ENCODE data around the gene ZNF667.

The ZNF667 gene

DNA sequence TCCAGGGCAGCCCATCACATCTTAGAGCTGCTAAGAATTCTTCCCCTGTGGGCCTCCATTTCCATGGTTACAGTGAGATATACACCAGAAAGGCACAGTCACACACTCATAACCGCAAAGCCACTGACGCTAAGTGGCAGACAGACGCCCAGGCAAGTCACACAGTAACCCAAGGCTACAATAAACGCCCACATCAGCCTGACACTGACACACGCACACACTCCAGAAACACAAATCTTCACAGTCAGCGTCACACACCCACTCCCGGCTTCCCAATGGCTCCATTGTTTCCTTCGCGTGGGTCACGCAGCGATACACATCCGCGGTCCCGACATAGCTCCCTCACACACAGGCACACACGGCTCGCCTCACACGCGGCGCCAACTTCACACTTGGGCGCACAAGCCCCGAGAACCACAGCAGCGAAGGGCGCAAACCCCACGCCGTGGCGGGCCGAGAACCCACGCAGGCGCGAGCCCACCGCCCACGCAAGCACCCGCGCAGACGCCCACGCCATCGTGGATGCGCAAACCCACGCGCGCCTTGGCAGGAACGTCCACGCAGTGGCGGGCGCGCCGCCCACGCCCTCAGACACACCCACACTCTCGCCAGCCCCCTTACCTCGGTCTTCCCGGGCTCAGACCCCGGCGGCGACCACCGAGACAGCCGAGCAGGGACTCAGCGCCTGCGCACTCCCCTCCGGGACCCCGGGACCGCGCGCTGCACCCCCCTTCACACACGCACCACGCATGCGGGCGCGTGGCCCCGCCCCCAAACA is at the start of gene ZNF667:
Gene ZNF667 (minus strand): TSS at position 695 of the 778 bp plus-strand sequence. CDS start 14,975 bp downstream, outside the sequence.
- DNase-seq (ENCODE audit: low read depth) = no peak

DNA sequence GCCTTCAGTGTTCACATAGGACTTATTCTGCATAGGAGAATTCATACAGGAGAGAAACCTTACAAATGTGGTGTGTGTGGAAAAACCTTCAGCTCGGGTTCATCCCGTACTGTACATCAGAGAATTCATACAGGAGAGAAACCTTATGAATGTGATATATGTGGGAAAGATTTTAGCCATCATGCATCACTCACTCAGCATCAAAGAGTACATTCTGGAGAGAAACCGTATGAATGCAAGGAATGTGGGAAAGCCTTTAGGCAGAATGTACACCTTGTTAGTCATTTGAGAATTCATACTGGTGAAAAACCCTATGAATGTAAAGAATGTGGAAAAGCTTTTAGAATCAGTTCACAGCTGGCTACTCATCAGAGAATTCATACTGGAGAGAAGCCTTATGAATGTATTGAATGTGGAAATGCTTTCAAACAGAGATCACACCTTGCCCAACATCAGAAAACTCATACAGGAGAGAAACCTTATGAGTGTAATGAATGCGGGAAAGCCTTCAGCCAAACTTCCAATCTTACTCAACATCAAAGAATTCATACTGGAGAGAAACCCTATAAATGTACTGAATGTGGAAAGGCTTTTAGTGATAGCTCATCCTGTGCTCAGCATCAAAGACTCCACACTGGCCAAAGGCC is 48.2 kb upstream of the ZNF667 start:
- no peak for DNase-seq (ENCODE audit: low read depth)

DNA sequence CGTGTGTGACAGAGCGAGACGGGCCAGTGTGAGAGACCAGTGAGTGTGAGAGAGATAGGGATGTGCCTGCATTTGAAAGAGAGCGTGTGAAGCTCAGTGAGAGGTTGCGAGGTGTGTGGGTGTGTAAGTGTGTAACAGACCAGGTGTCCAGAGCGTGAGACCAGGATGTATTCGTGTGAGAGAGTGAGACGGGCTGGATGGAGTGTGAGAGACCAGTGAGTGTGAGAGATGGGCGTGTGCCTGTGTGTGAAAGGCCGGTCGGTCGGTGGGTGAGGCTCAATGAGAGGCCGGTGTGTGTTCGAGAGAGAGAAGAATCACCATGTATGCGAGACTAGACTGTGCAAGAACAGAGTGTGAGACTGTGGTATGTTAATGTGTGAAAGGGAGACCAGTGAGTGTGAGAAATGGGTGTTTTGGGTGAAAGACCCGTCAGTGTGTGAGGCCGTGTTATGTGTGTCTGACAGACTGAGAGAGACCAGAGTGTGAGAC is 31.2 kb upstream of the ZNF667 start:
- no peak for DNase-seq (ENCODE audit: low read depth)

DNA sequence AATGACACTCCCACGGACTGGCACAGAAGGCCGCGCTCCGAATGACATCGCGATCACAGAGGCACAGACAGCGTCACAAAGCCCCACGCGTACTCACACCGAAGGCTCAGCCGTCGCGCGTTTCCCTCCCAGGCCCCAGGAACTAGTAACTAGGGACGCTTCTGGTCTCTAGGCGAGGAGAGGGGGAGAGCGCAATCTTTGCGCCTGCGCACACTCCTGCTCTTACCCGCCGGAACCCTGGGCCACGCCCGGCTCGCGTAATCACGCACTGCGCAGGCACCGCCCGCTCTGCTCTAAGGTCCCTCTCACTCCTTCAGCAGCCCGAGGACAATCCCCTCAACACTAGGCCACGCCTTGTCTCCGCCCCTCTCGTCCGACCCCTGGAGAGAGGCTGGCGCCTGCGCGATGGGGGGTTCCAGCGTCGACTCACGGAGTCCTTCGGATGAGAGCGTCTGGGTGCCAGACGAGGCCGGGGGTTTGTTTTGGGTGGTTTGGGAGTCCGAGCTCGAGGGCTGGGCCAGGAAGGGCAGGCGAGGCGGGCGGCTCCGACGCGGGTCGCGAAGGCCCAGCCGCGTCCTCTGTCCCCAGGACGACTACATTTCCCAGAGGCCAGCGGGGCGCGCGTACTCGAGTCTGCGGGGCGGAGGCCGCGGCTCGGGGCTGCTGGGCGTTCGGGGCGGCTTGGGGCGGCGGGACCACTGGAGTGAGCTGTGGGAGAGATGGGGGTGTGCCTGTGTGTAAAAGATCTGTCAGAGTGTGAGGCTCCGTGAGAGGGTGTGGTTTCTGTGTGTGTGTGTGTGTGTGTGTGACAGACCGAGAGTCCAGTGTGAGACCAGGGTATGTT is 30.5 kb upstream of the ZNF667 start, which contains the start of gene ZNF471:
Gene ZNF471 (plus strand): TSS at position 410 of the 844 bp plus-strand sequence. CDS start 3,717 bp downstream, outside the sequence.
- peak; percentile 65 for DNase-seq (ENCODE audit: low read depth)

DNA sequence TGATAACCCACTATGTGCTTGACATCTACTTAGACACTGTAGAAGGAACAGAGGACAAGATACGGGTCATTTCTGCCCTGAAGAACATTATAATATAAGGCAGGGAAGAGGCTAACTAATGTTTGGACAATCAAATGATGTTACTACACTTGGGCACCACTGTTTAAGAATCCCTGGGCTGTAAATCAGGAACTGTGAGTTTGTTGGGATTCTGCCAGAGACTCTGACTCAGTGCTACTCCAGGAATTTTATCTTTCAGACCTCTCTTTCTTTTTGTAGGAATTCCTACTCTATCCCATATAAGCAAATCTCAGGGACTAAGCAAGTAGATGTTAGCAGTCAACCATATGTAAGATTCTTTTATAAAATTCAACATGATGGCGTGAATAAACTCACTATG is 27.4 kb upstream of the ZNF667 start:
- no peak for DNase-seq (ENCODE audit: low read depth)

DNA sequence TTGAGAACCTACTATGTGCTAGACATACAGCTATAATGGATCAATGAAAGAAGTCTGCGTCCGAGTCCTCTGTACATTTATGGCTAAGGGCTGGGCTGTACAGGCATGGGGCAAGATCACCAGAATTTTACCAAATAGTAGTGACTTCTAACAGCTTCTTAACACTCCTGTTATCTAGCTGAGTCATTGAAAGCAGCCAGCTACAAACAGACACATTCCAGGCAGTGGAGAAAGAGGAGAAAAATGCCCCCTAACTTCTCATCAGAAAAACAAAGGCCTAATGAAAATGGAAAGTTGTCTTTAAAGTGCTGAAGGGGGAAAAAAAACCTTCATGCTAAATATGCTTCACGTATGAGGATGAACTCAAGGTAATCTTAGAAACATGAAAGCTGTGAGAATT is 14.3 kb upstream of the ZNF667 start:
- no peak for DNase-seq (ENCODE audit: low read depth)

DNA sequence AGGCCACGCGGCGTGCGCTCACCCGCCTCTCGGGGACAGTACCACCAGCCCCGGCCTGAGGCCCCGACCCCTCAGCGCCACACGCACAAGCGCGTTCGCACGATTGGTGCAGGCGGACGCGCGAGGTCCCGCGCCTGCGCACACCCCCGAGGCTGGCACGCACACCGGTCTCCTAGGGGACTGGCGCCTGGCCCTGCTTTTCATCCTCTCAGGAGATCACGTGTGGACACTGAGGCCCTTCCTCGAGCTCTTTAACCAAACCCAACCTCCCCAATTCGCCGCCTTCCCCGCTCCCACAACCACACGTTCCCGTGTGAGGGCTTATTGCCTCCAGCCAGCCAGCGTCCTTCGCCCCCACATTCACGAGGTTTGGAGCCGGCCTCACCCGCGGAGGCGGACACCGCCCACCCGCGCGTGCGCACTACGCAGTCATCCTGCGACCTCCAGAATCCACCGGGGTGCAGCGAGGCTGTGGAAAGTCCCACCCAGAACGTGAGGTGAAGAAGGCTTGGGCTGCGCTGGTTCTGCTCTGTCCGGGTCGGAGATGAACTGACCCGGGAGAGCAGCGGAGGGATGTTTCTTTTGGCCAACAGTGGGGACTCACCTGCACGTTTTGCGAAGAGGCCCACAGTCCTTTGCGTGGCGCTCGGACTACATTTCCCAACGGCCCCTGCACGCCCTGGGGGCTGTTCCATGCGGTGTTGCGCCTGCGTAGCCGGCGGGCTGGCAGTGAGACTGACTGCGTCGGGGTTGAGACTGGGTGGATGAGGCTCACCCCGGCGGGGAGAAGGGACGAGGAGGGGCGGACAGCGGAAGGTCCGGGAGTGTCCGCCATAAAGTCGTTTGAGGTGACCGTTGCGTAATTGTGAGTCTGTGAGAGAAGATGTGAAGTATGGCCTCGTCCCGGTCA is 539 bp upstream of the ZNF667 start:
- no peak for DNase-seq (ENCODE audit: low read depth)

DNA sequence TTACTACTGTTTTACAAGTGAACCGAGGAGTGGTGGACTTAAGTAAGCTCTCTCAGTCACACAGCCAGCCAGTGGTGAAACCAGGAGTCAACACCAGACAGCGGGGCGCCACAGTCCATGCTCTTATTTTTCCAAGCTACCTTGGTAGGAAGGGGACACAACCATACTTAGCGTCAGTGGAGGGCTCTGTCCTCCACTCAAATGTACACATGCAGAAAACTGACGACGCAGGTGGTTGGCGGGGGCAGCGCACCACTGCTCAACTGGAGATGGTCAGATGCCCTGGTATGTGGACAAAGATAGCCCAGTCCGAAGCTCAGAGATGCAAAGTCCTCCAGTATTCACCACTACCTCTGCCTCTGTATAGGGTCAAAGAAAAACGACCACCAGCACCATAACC is 1.1 kb downstream of the ZNF667 start:
- no peak for DNase-seq (ENCODE audit: low read depth)

DNA sequence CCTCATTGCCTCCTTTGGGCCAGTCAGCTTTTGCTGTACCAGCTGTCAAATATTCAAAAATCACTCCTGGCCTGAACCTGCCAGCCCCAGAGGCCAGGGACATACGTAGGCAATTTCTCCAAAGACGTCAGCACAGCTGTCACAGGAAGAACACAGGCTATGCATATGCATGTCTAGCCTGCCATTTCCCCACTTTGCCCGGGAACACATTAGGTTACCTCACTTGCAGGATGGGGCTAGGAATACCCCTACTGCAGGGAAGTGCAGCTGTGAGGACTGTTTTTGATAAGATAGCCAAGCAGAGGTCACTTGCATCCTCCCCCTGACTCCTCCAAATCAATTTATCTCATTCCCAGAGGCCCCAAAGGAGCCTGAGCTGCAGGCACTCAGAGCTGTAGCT is 2.8 kb downstream of the ZNF667 start:
- no peak for DNase-seq (ENCODE audit: low read depth)

DNA sequence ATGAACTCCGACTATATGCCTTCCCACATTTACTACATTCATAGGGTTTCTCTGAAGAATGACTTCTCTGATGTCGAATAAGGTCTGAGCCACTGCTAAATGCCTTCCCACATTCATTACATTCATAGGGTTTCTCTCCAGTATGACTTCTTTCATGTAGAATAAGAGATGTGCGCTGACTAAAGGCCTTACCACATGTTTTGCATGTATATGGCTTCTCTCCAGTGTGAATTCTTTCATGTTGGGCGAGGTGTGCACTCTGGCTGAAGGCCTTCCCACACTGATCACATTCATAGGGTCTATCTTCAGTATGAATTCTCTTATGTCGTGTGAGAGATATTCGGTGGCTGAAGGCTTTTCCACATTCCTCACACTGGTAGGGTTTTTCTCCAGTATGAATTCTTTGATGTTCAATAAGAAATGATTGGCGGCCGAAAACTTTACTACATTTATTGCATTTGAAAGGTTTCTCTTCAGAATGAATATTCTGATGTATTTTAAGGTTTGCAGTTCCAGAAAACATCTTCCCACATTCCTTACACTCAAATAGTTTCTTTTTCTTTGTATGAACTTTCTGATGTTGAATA is 35.8 kb downstream of the ZNF667 start:
- DNase-seq (ENCODE audit: low read depth) = no peak

DNA sequence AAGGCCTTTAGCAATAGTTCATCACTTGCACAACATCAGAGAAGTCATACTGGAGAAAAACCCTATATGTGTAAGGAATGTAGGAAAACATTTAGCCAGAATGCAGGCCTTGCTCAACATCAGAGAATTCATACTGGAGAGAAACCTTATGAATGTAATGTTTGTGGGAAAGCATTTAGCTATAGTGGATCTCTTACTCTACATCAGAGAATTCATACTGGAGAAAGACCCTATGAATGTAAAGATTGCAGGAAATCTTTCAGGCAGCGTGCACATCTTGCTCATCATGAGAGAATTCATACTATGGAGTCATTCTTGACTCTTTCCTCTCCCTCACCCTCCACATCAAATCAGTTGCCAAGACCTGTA is 53.2 kb downstream of the ZNF667 start:
- no peak for DNase-seq (ENCODE audit: low read depth)

DNA sequence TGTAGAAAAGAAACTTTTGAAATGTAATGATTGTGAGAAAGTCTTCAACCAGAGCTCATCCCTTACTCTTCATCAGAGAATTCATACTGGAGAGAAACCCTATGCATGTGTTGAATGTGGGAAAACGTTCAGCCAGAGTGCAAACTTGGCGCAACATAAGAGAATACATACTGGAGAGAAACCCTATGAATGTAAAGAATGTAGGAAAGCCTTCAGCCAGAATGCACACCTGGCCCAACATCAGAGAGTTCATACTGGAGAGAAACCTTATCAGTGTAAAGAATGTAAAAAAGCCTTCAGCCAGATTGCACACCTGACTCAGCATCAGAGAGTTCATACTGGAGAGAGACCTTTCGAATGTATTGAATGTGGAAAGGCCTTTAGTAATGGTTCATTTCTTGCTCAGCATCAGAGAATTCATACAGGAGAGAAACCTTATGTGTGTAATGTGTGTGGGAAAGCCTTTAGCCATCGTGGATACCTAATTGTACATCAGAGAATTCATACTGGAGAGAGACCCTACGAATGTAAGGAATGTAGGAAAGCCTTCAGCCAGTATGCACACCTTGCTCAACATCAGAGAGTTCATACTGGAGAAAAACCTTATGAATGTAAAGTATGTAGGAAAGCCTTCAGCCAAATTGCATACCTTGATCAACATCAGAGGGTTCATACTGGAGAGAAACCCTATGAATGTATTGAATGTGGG is 53.7 kb downstream of the ZNF667 start:
- no peak for DNase-seq (ENCODE audit: low read depth)

DNA sequence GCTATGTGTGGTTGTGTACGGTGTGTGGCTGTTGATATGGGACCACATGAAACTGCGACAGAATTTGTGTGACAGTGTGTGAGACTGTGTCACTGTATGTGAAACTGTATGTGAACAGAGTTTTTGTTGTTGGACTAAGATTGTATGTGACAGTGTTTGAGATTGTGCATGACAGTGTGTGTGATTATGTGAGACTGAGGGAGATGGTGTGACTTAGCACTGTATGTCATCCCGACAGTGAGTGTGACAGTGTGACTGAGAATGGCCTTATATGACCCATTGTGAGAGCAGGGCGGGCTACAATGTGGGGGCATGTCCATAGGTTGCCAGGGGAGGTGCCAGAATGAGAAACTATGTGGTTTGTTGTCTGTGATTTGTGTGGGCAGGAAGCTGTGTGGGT is 72.1 kb downstream of the ZNF667 start:
- DNase-seq (ENCODE audit: low read depth) = no peak

DNA sequence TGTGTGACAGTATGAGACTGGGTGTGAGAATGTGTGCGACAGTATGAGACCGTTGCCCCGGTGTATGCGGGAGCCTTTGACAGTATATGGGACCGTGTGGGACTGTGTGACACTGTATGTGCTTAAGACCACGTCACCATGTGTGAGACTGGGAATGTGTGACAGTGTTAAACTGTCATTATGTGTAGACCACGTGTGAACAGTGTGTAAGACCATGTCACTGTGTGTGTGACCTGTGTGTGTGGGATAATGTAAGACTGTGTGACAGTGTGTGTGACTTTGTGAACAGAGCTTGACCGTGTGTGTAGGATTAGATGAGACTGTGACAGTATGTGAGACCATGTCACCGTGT is 72.5 kb downstream of the ZNF667 start:
- DNase-seq (ENCODE audit: low read depth) = no peak

DNA sequence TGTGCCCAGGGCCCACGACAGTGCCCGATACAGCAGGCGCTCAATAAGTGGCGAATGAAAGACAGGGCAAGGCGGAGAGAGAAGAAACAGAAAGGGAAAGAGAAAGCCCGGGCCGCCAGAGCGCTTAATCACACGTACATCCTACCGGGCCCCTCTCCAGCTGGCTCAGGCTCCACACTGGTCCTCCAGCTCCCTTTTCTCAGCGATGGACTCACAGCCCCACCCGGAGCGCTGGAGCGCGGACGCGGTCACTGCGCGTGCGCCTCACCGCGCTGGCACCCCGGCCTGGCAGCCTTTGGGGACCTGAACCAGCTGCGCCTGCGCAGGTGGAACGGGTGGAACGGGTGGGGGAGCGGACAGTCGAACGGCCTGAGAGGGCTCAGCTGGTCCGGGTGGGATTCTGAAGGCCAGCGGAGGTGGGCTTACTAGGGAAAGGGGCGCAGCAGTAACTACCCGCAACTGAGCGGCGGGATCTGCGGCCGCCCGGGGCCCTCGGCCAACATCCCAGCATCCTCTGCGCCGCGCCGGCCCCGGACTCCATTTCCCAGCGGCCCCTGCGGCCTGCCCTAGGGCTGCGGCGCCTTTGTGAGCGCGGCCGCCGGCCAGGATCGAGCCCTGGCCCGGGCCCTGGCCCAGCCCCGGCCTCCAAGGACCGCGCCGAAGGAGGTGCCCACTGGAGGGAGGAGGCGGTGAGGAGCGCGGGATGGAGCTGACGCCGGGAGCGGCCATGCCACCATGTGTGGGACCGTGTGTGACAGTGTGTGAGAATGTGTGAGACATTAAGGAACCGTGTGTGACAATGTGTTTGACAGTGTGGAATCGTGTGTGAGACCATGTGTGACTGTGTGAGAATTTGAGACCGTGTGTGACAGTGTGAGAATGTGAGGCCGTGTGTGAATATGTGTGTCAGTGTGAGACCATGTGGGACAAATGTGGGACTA is 73.1 kb downstream of the ZNF667 start, which contains the start of gene ZNF583:
Gene ZNF583 (plus strand): TSS at position 569 of the 941 bp plus-strand sequence. CDS start 2,783 bp downstream, outside the sequence.
- peak; percentile 84 for DNase-seq (ENCODE audit: low read depth)

DNA sequence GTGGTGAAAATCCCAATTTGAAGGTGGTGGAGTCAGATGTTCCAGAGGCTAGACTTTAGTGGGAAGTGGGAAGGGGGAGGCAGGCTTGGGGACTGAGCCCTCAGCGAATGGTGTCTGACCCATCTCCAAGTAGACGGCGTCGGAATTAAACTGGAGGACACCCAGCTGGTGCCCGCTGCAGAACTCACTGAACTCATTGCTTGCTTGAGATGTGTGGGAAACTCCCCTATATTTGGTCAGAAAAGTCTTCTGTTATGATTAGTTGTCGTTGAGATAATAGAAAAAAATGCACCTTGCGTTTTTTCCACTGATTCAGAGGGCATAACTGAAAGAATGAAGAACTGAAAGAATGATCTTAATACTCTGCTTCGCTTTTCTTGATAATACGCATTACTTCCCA is 73.9 kb downstream of the ZNF667 start:
- DNase-seq (ENCODE audit: low read depth) = no peak

DNA sequence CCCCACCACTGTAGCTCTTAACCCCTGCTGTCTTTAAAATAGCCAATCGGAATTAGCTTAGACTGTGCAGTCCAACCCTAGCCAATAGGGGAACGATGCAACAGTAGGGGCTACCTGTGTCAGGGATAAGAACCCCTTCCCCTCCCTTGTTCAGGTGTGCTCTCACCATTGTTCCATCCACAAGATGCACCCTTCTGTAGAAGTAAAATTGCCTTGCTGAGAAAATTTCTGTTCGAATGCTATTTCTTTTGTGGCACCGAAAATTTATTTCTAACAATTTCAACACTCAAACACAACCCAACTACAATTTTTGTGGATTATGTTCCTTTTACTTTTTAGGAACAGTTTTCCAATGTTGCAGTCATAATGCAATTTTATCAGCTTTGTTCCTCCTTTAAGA is 76.7 kb downstream of the ZNF667 start:
- no peak for DNase-seq (ENCODE audit: low read depth)

DNA sequence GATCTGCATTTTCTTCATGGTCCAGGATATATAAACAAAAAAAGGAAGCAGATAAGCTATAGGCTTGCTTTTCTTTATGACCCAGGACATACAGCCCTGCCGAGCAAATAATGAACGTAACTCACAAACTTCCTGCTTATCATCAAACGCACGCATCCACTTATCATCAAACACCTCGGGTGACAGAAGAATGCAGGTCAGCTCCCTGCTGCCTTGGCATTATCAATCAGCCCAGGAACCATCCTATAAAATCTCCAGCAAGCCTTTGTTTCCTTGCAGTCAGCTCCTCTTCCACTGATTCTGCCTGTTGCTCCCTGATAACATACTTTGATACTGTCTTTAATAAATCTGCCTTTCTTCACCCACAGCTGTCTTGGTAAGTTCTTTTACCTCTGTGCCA is 78.3 kb downstream of the ZNF667 start:
- no peak for DNase-seq (ENCODE audit: low read depth)

Measured in activated T-helper 1 cell treated with Interleukin-2 at 50 U/mL for 16 hours (primary cell).